GM18499 (cell line): ENCODE results near the gene SUFU.

Experiments used
- ATAC-seq: cut with Tn5 transposase; IDR thresholded peaks from one replicate; pipeline ENCODE4 v1.9.1; 2021; ENCODE audit warnings: moderate number of reproducible peaks; ENCODE audit not compliant: insufficient read depth, unreplicated experiment

The SUFU gene

GRCh38 chr10:102613286-102613685 is 109.5 kb downstream of the SUFU start:
- no peak for ATAC-seq

- ATAC-seq = no peak
These were observed 110.0 kb downstream of the SUFU start for GRCh38 chr10:102613785-102614184.

- no peak for ATAC-seq
These were observed 111.1 kb downstream of the SUFU start for GRCh38 chr10:102614888-102615287.

GRCh38 chr10:102615361-102615760 is 111.6 kb downstream of the SUFU start:
- ATAC-seq = no peak

GRCh38 chr10:102616066-102616770 is 112.4 kb downstream of the SUFU start:
- ATAC-seq = no peak

- no peak for ATAC-seq
These were observed 113.3 kb downstream of the SUFU start for GRCh38 chr10:102617041-102617440.

- ATAC-seq = no peak
These were observed 114.0 kb downstream of the SUFU start for GRCh38 chr10:102617816-102618215.

- ATAC-seq = no peak
These were observed 115.7 kb downstream of the SUFU start for GRCh38 chr10:102619281-102619981.

- ATAC-seq = no peak
These were observed 116.4 kb downstream of the SUFU start for GRCh38 chr10:102620138-102620590.

GRCh38 chr10:102620591-102621442 is 117.0 kb downstream of the SUFU start:
- ATAC-seq = no peak

- ATAC-seq = no peak
These were observed 117.9 kb downstream of the SUFU start for GRCh38 chr10:102621443-102622325.

- ATAC-seq = no peak
These were observed 120.3 kb downstream of the SUFU start for GRCh38 chr10:102624094-102624493.

GRCh38 chr10:102624751-102625645 is 121.2 kb downstream of the SUFU start:
- no peak for ATAC-seq

- ATAC-seq = no peak
These were observed 122.4 kb downstream of the SUFU start for GRCh38 chr10:102626026-102626685.

- no peak for ATAC-seq
These were observed 123.5 kb downstream of the SUFU start for GRCh38 chr10:102627291-102627735.

GRCh38 chr10:102627736-102628293 is 124.0 kb downstream of the SUFU start:
- ATAC-seq = no peak

GRCh38 chr10:102628451-102628911 is 124.7 kb downstream of the SUFU start:
- no peak for ATAC-seq
